Measurements from ENCODE around the gene LYAR.

The LYAR gene

GRCh38 chr4:4288098-4288497, 1.9 kb downstream of the LYAR start:
- DNase-seq (ENCODE audit: low spot score), result no peak
- in situ Hi-C loops (cut with MboI; ENCODE audit: low sequenced_read_pairs, unreplicated experiment), result no loop called here
- TF ChIP-seq CTCF (IDR thresholded peaks at IDR 0.05; ENCODE audit: borderline replicate concordance, control extremely low read depth, extremely low read depth, insufficient read depth, missing control alignments), result no peak

- in situ Hi-C loops (cut with MboI; ENCODE audit: low sequenced_read_pairs, unreplicated experiment), result no loop called here
- DNase-seq (ENCODE audit: low spot score), result no peak
- no peak for TF ChIP-seq CTCF (IDR thresholded peaks at IDR 0.05; ENCODE audit: borderline replicate concordance, control extremely low read depth, extremely low read depth, insufficient read depth, missing control alignments)
These were observed 4.9 kb downstream of the LYAR start for GRCh38 chr4:4284827-4285618.

- in situ Hi-C loops (cut with MboI; ENCODE audit: low sequenced_read_pairs, unreplicated experiment), result no loop called here
- no peak for TF ChIP-seq CTCF (IDR thresholded peaks at IDR 0.05; ENCODE audit: borderline replicate concordance, control extremely low read depth, extremely low read depth, insufficient read depth, missing control alignments)
These were observed 8.2 kb downstream of the LYAR start for GRCh38 chr4:4281787-4282186.

GRCh38 chr4:4277531-4277930, 12.4 kb downstream of the LYAR start:
- no peak for TF ChIP-seq CTCF (IDR thresholded peaks at IDR 0.05; ENCODE audit: borderline replicate concordance, control extremely low read depth, extremely low read depth, insufficient read depth, missing control alignments)
- in situ Hi-C loops (cut with MboI; ENCODE audit: low sequenced_read_pairs, unreplicated experiment), result no loop called here
- no peak for DNase-seq (ENCODE audit: low spot score)

More at GRCh38 chr4:4281787-4282186, 8.2 kb downstream of the LYAR start:
- no peak for DNase-seq (ENCODE audit: low spot score)

GRCh38 chr4:4274226-4274625, 15.7 kb downstream of the LYAR start:
- no peak for TF ChIP-seq CTCF (IDR thresholded peaks at IDR 0.05; ENCODE audit: borderline replicate concordance, control extremely low read depth, extremely low read depth, insufficient read depth, missing control alignments)
- DNase-seq (ENCODE audit: low spot score), result no peak
- in situ Hi-C loops (cut with MboI; ENCODE audit: low sequenced_read_pairs, unreplicated experiment), result no loop called here

GRCh38 chr4:4271912-4272311, 18.0 kb downstream of the LYAR start:
- no peak for TF ChIP-seq CTCF (IDR thresholded peaks at IDR 0.05; ENCODE audit: borderline replicate concordance, control extremely low read depth, extremely low read depth, insufficient read depth, missing control alignments)
- DNase-seq (ENCODE audit: low spot score), result no peak
- in situ Hi-C loops (cut with MboI; ENCODE audit: low sequenced_read_pairs, unreplicated experiment), result no loop called here

Measured in GM13976 (cell line).